NB4 (cell line): ENCODE results near the gene GRAPL.
A peak's percentile ranks its signal among the peaks of the same experiment; 100 is the strongest.
"Not testable (repeated sequence)": the region's sequence is repeated elsewhere in the genome, so short reads cannot be mapped to it uniquely, and the experiment has no call there.

Source experiments
- DNase-seq: peaks from one replicate; pipeline ENCODE4 v3.0.0; 2010; ENCODE audit warnings: low read depth
- H3K4me3 ChIP-seq: one replicate; pipeline ENCODE4 v1.5.1; 2011; ENCODE audit warnings: mild to moderate bottlenecking, low read depth, low read length, moderate library complexity

GRAPL gene

GRCh38 chr17:19127148-19127980 lies at the start of gene GRAPL:
Gene GRAPL (plus strand): TSS chr17:19127589. CDS start chr17:19127620, 31 bp downstream.
- not testable (repeated sequence) for DNase-seq, H3K4me3 ChIP-seq

GRCh38 chr17:19088804-19089685 lies 38.3 kb upstream of the GRAPL start:
- DNase-seq, H3K4me3 ChIP-seq: not testable (repeated sequence)

- not testable (repeated sequence) for DNase-seq, H3K4me3 ChIP-seq
Observed at GRCh38 chr17:19090058-19090772, 37.2 kb upstream of the GRAPL start.

- not testable (repeated sequence) for DNase-seq, H3K4me3 ChIP-seq
Observed at GRCh38 chr17:19092737-19093683, 34.4 kb upstream of the GRAPL start.

- not testable (repeated sequence) for H3K4me3 ChIP-seq
Observed at GRCh38 chr17:19093684-19094438, 33.5 kb upstream of the GRAPL start.

GRCh38 chr17:19108517-19108916 lies 18.9 kb upstream of the GRAPL start:
- not testable (repeated sequence) for H3K4me3 ChIP-seq, DNase-seq

More at GRCh38 chr17:19093684-19094438, 33.5 kb upstream of the GRAPL start:
- DNase-seq, result not testable (repeated sequence)

- not testable (repeated sequence) for DNase-seq, H3K4me3 ChIP-seq
Observed at GRCh38 chr17:19110189-19111097, 16.9 kb upstream of the GRAPL start.

DNA sequence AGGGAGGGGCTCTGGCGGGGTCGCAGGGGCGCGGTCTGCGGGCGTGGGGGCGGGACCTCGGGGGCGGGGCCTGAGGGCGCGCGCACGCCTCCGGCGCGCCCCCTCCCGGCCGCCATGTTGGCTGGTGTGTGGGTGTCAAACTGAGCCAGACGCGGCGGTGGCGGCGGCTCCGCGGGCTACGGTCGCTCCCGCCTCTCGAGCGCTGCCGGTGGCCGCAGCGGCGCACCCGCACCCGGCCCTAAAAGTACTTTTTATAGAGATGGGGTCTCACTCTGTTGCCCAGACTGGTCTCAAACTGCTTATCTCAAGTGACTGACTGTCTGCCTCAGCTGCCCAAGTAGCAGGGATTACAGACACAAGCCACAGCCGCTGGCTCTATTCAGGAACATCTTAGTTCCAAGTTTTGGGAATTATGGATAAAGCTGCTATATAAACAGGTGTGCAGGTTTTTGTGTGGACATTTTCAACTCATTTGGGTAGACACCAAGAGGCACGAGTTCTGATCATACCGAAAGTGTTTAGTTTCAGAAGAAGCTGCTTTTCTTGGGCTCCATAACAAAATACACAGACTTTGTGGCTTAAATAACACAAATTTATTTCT lies 16.2 kb upstream of the GRAPL start:
- DNase-seq, result not testable (repeated sequence)
- H3K4me3 ChIP-seq, result peak overlapping the region; percentile 48

- not testable (repeated sequence) for H3K4me3 ChIP-seq
Observed at GRCh38 chr17:19111801-19112458, 15.5 kb upstream of the GRAPL start.

GRCh38 chr17:19112459-19112826 lies 14.9 kb upstream of the GRAPL start:
- H3K4me3 ChIP-seq, DNase-seq: not testable (repeated sequence)

More at GRCh38 chr17:19111801-19112458, 15.5 kb upstream of the GRAPL start:
- DNase-seq, result not testable (repeated sequence)

DNA sequence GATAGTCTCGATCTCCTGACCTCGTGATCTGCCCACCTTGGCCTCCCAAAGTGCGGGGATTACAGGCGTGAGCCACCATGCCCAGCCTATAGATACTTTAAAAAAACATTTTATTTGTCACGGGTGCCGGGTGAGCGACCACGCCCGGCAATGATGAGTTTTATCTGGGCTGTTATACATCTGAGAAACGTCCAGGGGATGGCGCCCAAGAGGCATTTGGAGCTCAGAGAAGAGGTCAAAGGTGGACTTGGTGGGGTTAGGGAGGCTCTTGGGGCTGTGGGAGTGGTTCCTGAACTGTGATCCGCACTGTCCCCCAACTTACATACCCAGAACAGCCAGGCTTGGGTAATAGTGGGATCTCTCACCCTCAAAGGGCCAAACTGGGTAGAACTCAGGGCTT lies 8.7 kb upstream of the GRAPL start:
- DNase-seq, H3K4me3 ChIP-seq: not testable (repeated sequence)

DNA sequence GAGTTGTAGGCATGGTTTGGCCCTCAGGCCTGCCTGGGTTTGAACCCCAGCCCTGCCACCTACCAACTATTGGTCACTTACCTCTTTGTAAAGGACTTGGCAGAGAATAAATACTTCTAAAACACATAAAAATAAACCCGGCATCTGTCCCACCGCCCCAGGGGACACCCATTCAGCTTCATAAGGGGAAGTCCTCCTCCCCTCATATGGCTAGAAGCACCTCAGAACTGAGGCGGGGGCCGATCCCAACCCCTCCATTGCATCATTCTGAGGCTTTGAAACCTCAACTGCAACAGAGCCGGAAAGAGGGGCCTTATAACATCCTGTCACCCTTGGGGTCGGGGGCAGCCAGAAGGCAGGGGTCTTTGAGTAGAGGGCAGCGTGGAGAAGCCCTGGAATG lies 2.1 kb upstream of the GRAPL start:
- DNase-seq, H3K4me3 ChIP-seq: not testable (repeated sequence)

GRCh38 chr17:19129500-19129899 lies 2.1 kb downstream of the GRAPL start:
- not testable (repeated sequence) for DNase-seq, H3K4me3 ChIP-seq

- DNase-seq, result not testable (repeated sequence)
Observed at GRCh38 chr17:19131108-19131507, 3.7 kb downstream of the GRAPL start.

DNA sequence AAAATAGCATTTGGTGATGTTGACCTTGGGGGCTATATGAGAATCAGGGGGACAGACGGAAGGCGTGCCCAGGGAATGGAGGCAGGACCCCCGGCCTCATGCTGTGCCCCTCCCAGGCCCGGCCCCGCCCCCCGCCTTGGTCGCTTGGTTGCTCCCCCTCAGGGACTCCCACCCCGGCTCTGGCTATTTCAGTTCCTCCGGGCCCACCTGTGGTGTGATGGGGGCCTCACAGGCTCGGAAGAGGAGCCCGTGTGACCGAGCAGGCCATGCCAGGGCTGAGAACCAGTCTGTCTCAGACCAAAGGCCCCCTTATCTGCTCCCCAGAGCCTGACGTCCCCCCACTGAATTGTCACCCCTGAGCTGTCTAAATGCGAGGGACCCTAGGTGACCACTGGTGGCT lies 4.4 kb downstream of the GRAPL start:
- H3K4me3 ChIP-seq, DNase-seq: not testable (repeated sequence)

More at GRCh38 chr17:19131108-19131507, 3.7 kb downstream of the GRAPL start:
- H3K4me3 ChIP-seq, result not testable (repeated sequence)
